DMS153 (cell line): Measurements from ENCODE around the gene KATNB1.

ENCODE experiments used
- DNase-seq: peaks from one replicate; lab custom pipeline; 2025; lab: John Stamatoyannopoulos, UW

The KATNB1 gene

GRCh38 chr16:57756424-57757325 lies 21.1 kb downstream of the KATNB1 start:
- no peak for DNase-seq

GRCh38 chr16:57757326-57757786 lies 21.8 kb downstream of the KATNB1 start:
- no peak for DNase-seq

- DNase-seq: no peak
These were observed 22.3 kb downstream of the KATNB1 start for GRCh38 chr16:57757883-57758282.

- no peak for DNase-seq
These were observed 23.0 kb downstream of the KATNB1 start for GRCh38 chr16:57758331-57759117.

GRCh38 chr16:57759131-57759530 lies 23.6 kb downstream of the KATNB1 start:
- no peak for DNase-seq

GRCh38 chr16:57759541-57760356 lies 24.2 kb downstream of the KATNB1 start:
- no peak for DNase-seq

- no peak for DNase-seq
These were observed 25.0 kb downstream of the KATNB1 start for GRCh38 chr16:57760357-57761160.

GRCh38 chr16:57761301-57761700 lies 25.7 kb downstream of the KATNB1 start:
- DNase-seq: no peak

- DNase-seq: no peak
These were observed 26.4 kb downstream of the KATNB1 start for GRCh38 chr16:57761957-57762356.

- DNase-seq: no peak
These were observed 26.9 kb downstream of the KATNB1 start for GRCh38 chr16:57762365-57763040.

- DNase-seq: no peak
These were observed 27.9 kb downstream of the KATNB1 start for GRCh38 chr16:57763285-57764005.

- no peak for DNase-seq
These were observed 28.4 kb downstream of the KATNB1 start for GRCh38 chr16:57764006-57764340.

- DNase-seq: no peak
These were observed 29.0 kb downstream of the KATNB1 start for GRCh38 chr16:57764341-57765159.

GRCh38 chr16:57765160-57765728 lies 29.7 kb downstream of the KATNB1 start:
- DNase-seq: no peak

GRCh38 chr16:57766714-57767348 lies 31.3 kb downstream of the KATNB1 start:
- no peak for DNase-seq

- no peak for DNase-seq
These were observed 34.1 kb downstream of the KATNB1 start for GRCh38 chr16:57769541-57770145.

GRCh38 chr16:57770361-57770760 lies 34.8 kb downstream of the KATNB1 start:
- no peak for DNase-seq
